Measurements from ENCODE around the gene SNPH.

SNPH gene

DNA sequence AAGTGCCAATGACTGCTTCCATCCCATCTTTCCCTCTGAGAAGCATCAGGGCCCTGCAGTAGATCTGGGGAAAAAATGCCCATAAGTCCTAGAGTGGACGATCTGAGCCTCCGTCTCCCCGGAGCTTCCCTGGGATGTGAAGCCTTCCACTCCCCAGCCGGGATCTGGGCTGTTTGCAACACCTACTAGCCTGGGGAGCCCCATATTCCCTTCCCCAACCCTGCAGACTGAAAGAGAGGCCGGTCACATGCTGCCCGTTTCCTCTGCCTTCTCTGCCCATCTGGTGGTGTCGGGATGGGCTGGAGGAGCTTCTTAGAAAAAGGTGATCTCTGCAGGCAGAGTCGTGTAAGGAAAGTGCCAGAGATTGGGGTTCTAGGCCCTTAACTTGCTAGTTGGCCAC lies 1.1 kb downstream of the SNPH start:
- TF ChIP-seq, protein P1, sequence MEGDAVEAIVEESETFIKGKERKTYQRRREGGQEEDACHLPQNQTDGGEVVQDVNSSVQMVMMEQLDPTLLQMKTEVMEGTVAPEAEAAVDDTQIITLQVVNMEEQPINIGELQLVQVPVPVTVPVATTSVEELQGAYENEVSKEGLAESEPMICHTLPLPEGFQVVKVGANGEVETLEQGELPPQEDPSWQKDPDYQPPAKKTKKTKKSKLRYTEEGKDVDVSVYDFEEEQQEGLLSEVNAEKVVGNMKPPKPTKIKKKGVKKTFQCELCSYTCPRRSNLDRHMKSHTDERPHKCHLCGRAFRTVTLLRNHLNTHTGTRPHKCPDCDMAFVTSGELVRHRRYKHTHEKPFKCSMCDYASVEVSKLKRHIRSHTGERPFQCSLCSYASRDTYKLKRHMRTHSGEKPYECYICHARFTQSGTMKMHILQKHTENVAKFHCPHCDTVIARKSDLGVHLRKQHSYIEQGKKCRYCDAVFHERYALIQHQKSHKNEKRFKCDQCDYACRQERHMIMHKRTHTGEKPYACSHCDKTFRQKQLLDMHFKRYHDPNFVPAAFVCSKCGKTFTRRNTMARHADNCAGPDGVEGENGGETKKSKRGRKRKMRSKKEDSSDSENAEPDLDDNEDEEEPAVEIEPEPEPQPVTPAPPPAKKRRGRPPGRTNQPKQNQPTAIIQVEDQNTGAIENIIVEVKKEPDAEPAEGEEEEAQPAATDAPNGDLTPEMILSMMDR (conservative IDR thresholded peaks at IDR 0.05; ENCODE audit: low read depth, low read length) = no peak
- peak overlapping the region; percentile 80 for H3K4me3 ChIP-seq (ENCODE audit: low read depth, low read length)
- DNase-seq (ENCODE audit: low read depth) = no peak

DNA sequence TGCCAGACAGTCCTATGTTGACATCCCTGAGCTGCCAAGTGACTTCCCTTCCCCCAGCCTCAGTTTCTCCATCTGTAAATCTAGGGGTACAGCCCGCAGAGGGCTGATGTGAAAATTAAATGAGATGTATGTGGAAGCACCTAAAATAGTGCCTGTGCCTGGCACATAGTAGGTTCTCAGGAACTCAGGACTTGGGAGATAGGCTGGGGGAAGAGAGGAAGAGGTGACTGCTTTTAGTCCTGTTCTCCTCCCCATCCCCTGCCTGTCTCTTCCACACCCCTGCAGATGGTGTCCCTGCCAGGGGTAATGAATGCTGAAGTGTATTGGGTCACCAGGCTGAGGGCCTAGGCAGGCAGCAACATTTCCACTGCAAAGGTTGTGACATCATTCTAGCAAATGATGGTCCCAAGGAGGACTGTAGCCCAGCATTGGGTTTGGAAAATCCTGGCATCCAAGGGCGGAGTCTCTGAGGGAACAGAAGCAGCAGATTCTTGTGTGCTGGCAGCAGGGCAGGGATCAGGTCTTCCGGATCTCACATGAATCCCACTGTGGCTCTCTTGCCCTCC lies 1.8 kb downstream of the SNPH start:
- TF ChIP-seq, protein P1 (conservative IDR thresholded peaks at IDR 0.05; ENCODE audit: low read depth, low read length) = no peak
- no peak for DNase-seq (ENCODE audit: low read depth)
- no peak overlapping the region for H3K4me3 ChIP-seq (ENCODE audit: low read depth, low read length)

DNA sequence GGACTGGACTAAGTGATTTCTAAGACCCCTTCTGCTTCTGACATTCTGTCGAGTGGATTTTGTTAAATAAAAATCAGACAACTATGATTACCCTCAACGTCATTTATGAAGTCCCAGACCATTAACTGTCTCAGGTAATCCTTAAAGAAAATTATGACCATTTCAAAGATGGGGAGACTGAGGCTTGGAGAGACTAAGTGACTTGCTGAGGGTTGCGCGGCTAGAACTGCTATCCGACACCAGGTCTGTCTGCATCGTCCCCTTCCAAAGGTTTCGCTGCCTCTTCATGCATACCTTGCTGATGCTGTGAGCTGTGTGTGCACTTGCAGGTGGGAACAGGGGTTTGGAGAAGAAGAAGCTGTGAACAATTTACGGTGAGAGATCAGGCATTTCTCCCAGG lies 3.1 kb downstream of the SNPH start:
- no peak overlapping the region for H3K4me3 ChIP-seq (ENCODE audit: low read depth, low read length)
- TF ChIP-seq, protein P1 (conservative IDR thresholded peaks at IDR 0.05; ENCODE audit: low read depth, low read length) = no peak
- no peak for DNase-seq (ENCODE audit: low read depth)

- H3K4me3 ChIP-seq (ENCODE audit: low read depth, low read length) = no peak overlapping the region
- TF ChIP-seq, protein P1 (conservative IDR thresholded peaks at IDR 0.05; ENCODE audit: low read depth, low read length) = no peak
- DNase-seq (ENCODE audit: low read depth) = no peak
Observed at GRCh38 chr20:1269850-1270249, 3.8 kb downstream of the SNPH start.

GRCh38 chr20:1272368-1273100 lies 6.4 kb downstream of the SNPH start:
- TF ChIP-seq, protein P1 (conservative IDR thresholded peaks at IDR 0.05; ENCODE audit: low read depth, low read length) = no peak
- no peak overlapping the region for H3K4me3 ChIP-seq (ENCODE audit: low read depth, low read length)
- DNase-seq (ENCODE audit: low read depth) = no peak

- TF ChIP-seq, protein P1 (conservative IDR thresholded peaks at IDR 0.05; ENCODE audit: low read depth, low read length) = no peak
- no peak for DNase-seq (ENCODE audit: low read depth)
- H3K4me3 ChIP-seq (ENCODE audit: low read depth, low read length) = no peak overlapping the region
Observed at GRCh38 chr20:1273366-1273765, 7.3 kb downstream of the SNPH start.

Measured in choroid plexus epithelial cell (primary cell).